Fibroblast of villous mesenchyme (primary cell): ENCODE results near the gene PRICKLE1. TPM values are rescaled to one million over a fixed set of nuclear protein-coding genes. Genes with fewer than 3 reads are reported as not detected.

Experiments
- DNase-seq: peaks from one replicate; pipeline ENCODE4 v3.0.0-alpha.2; 2010; ENCODE audit warnings: low read depth
- H3K4me3 ChIP-seq: 2 replicates; pipeline ENCODE4 v1.5.1; 2011; ENCODE audit warnings: low read depth, mild to moderate bottlenecking, low read length
- total RNA-seq: library from RNA; depleted of rRNA; stranded (reverse); fragments of >200 nt; gene quantifications from 2 replicates; pipeline ENCODE4 v1.2.3, GENCODE V29; 2012
- TF ChIP-seq, protein P1 (sequence below): IDR thresholded peaks from 2 replicates; pipeline ENCODE4 v1.5.1; 2012; ENCODE audit warnings: low read depth, mild to moderate bottlenecking, low read length; ENCODE audit not compliant: insufficient read depth

PRICKLE1 gene
- total RNA-seq, 1 donor, result 32.4 TPM

DNA sequence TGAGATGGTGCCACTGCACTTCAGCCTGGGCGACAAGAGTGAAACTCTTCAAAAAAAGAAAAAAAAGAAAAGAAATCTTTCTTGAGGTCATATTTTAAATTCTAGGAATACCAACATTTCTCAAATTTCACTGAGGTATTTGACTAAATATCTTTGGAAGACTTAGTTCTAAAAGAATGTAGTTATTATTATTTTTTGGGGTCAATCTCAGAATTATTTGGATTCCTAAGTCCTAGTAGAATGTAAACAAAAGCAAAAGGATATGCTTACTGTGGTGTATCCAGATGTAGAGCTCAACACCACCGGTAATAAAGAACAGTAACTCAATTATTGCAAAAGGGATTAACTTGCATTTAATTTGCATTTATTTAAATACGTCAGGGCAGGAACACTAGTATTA, 25.0 kb downstream of the PRICKLE1 start:
- TF ChIP-seq, protein P1, sequence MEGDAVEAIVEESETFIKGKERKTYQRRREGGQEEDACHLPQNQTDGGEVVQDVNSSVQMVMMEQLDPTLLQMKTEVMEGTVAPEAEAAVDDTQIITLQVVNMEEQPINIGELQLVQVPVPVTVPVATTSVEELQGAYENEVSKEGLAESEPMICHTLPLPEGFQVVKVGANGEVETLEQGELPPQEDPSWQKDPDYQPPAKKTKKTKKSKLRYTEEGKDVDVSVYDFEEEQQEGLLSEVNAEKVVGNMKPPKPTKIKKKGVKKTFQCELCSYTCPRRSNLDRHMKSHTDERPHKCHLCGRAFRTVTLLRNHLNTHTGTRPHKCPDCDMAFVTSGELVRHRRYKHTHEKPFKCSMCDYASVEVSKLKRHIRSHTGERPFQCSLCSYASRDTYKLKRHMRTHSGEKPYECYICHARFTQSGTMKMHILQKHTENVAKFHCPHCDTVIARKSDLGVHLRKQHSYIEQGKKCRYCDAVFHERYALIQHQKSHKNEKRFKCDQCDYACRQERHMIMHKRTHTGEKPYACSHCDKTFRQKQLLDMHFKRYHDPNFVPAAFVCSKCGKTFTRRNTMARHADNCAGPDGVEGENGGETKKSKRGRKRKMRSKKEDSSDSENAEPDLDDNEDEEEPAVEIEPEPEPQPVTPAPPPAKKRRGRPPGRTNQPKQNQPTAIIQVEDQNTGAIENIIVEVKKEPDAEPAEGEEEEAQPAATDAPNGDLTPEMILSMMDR, result no peak
- peak; percentile 71 for DNase-seq
- H3K4me3 ChIP-seq, result no peak overlapping the region

DNA sequence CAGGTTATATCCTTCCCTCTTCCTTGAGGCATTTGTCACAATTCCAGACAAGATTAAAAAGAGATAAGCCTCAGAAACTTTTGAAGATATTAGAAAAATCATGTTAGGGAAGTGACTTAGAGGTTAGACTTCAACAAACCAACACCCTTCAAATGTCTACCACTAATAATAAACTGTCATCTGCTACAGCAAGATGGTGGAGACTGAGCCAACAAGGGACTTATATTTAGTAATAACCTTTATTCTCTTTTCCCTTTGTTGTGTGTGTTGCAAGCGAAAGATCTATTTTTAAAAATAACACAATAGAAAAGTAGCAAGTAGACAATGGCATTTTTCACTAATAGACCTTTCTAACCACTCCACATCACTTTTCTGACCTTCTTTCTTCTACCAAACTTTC, 28.6 kb downstream of the PRICKLE1 start:
- DNase-seq, result no peak
- H3K4me3 ChIP-seq, result no peak overlapping the region
- TF ChIP-seq, protein P1, result no peak

DNA sequence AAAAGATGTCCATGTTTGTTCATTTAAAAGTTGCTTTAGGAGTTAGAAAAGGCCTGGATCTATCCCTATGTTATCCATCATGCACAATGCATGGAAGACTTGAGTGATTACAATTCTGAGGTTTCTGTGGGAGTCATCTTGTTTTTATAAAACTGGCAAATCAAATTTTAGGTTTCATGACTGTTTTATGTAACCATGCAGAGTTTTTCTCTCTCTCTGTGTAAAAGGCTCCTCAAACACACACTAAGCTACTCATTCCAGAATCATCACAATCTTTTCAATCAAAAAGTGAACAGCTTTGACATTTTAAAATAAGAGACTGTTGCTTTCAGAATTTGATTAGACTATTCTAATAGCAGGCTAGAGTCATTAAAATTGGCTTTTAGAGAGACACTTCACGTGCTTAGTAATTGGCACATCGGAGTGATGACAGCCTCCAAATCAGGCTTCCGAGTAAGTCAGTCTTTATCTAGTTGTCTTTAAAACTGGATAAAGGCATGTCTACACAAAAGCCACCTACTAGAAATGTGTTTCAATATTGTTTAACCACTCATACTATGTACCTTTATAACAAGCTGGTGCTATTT, 31.9 kb downstream of the PRICKLE1 start:
- no peak overlapping the region for H3K4me3 ChIP-seq
- TF ChIP-seq, protein P1, result no peak
- no peak for DNase-seq

DNA sequence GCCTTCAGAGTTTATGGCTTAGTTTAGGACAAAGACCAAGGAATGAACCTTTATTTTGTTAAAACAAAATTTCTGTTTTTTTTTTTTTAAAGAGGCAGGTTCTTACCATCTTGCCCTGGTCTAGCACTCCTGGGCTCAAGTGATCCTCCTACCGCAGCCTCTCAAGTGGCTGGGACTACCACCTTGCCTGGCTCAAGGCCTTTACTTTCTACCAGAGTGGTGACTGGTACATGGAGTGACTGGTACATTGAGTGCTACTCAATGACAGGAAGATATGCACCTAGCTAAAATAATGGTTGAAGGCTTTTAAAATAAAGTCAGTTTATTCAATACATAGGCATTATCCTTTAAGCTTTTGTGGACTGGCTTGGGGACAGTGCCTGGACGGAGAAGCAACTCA, 32.6 kb downstream of the PRICKLE1 start:
- DNase-seq, result no peak
- no peak overlapping the region for H3K4me3 ChIP-seq
- TF ChIP-seq, protein P1, result no peak

DNA sequence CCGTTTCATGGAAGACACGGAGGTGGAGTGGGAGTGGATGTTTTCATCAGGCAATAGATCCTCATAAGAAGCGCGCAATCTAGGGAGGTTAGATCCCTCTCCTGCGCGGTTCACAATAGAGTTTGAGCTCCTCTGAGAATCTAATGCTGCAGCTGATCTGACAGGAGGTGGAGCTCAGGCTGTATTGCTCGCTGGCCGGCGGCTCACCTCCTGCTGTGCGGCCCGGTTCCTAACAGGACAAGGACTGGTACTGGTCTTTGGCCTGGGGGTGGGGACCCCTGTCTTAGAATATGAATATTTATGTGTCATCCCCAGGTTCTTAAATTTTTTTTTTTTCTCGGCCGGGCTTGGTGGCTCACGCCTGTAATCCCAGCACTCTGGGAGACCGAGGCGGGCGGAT, 36.7 kb downstream of the PRICKLE1 start:
- no peak for DNase-seq
- TF ChIP-seq, protein P1, result no peak
- H3K4me3 ChIP-seq, result no peak overlapping the region

DNA sequence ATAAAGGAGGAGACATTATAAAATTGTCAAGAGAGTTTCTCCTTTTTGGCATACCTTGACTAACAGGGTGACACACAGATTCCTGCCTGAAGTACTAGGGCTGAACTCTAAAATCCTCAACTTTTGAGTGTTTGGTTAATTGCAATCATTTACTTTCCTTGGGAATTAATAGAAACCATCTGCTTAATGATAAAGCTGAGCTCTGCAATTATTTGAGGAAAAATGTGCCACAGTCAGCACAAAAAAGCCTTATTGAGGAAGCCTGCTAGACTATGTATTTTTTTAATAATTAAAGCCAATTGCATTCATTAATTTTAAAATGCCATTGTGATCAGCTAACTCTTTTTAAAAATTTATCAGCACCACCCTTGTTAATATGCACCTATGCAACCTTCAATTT, 38.7 kb downstream of the PRICKLE1 start:
- H3K4me3 ChIP-seq, result no peak overlapping the region
- TF ChIP-seq, protein P1, result no peak
- DNase-seq, result no peak

DNA sequence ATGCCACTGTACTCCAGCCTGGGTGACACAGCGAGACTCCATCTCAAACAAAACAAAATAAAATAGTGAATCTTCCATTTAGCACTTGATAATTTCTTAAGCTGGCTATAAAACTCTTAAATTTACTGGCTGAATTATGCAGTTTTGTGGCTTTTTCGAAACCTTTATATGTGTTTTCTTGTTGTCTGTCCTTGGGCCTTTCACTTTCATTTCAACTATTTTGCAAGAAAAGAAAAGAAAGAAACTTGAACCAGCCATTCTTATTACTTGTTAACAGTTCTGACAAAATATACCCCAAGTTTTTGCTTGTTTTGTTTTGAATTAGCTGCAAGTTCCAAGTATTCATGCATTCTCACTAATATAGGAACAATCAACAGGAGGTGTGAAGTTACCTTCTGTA, 42.8 kb downstream of the PRICKLE1 start:
- H3K4me3 ChIP-seq, result no peak overlapping the region
- DNase-seq, result peak; percentile 23
- TF ChIP-seq, protein P1, result no peak
